Uterus (tissue), 4 donors: ENCODE results near the gene SMIM44. TPM values are rescaled to one million over a fixed set of nuclear protein-coding genes. Genes with fewer than 3 reads are reported as not detected.

Experiments
- DNase-seq, 2 donors: peaks; one replicate each; pipeline ENCODE4 v3.0.0-alpha.2; 2019 to 2020
- H3K27ac ChIP-seq, 2 donors: fragments of 200-600 bp; sonication (generic); 1 replicate in 1 of 2; 2 replicates in 1 of 2; pipeline ENCODE4 v1.5.1; 2016 to 2018
- H3K27me3 ChIP-seq, 2 donors: fragments of 200-600 bp; sonication (generic); one replicate each; pipeline ENCODE4 v1.5.1; 2018 to 2019; ENCODE audit warnings: control low read depth in 1 of 2
- H3K36me3 ChIP-seq, 2 donors: fragments of 200-600 bp; sonication (generic); one replicate each; pipeline ENCODE4 v1.5.1; 2019; ENCODE audit warnings: control low read depth in 1 of 2
- H3K4me1 ChIP-seq, 2 donors: fragments of 200-600 bp; sonication (generic); one replicate each; pipeline ENCODE4 v1.5.1; 2018 to 2019; ENCODE audit warnings: control low read depth in 1 of 2
- H3K4me3 ChIP-seq, 2 donors: fragments of 200-600 bp; sonication (generic); 1 replicate in 1 of 2; 2 replicates in 1 of 2; pipeline ENCODE4 v1.5.1; 2018 to 2019; ENCODE audit warnings: mild to moderate bottlenecking in 1 of 2
- H3K9me3 ChIP-seq, 2 donors: fragments of 200-600 bp; sonication (generic); one replicate each; pipeline ENCODE4 v1.5.1; 2019; ENCODE audit warnings: control low read depth in 1 of 2
- POLR2A ChIP-seq, 2 donors: fragments of 450-650 bp; IDR thresholded peaks; one replicate each; pipeline ENCODE4 v1.6.1; 2016; ENCODE audit warnings: antibody characterized with exemption in 2 of 2, mild to moderate bottlenecking in 1 of 2, moderate library complexity in 1 of 2
- intact Hi-C: fragments of 100-400 bp; cut with DNase I; formaldehyde crosslinking; loops from one replicate; pipeline ENCODE4 v1.15.1; 2023; ENCODE audit warnings: low total_unique reads
- total RNA-seq, 4 donors: library from RNA; depleted of rRNA in 3 of 4; stranded (reverse); fragments of >200 nt in 3 of 4; gene quantifications; one replicate each; pipeline versions ENCODE4 v1.1.0 to v1.2.4, GENCODE V29; 2014 to 2023
- TF ChIP-seq, protein P1 (sequence below), 4 experiments: fragments of 200-600 bp in 2 of 4; fragments of 450-650 bp in 2 of 4; sonication (generic) in 2 of 4; IDR thresholded peaks; one replicate each; pipeline ENCODE4 v1.5.1; 2016 to 2019; ENCODE audit warnings: antibody characterized with exemption in 4 of 4, mild to moderate bottlenecking in 2 of 4, moderate library complexity in 1 of 4
- donor health status: DM: yes; HTN: yes; CAD: no.

The SMIM44 gene
- total RNA-seq, 4 donors from 2014 or later = not detected

DNA sequence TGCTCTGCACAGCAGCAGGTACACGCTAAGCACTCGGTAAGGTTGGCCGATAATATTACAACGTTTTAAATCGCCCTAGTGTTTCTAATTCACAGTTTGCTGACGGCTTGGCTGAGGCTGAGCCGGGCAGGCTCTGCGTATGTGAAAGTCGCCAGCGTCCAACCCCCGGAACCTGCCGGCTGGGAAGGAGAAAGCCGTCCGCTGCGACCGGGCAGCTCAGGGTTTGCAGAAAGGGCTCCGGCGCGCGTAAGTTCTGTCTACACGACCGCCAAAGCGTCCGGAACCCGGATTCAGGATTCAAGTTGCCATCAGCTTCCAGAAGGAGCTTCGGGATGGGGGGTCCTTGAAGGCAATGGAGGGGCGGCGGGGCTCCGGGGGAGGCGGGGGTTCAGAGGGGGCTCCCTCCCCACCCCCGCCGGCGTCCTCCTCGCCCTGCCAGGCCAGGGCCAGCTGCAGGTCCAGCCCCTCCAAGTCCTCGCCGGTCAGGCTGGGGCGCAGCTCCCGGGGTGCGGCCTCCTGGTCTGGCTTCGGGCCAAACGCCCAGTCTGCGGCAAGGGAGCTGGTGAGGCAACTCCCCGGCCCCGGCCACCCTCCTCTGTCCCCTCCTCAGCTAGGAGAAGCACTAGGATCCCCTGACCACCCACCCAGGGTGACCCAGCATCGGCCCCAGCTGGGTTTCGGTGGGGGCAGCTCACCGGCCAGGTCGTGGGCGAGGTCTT, 575 bp downstream of the SMIM44 start:
- no peaks in the 10 kb centered on the region for H3K36me3 ChIP-seq
- DNase-seq = no peak
- no peak overlapping the region for H3K27ac ChIP-seq
- no peaks in the 10 kb centered on the region for H3K9me3 ChIP-seq
- H3K4me3 ChIP-seq = no peak overlapping the region
- H3K4me1 ChIP-seq = no peaks in the 10 kb centered on the region
- intact Hi-C loops = no loop called here
- TF ChIP-seq POLR2A (IDR thresholded peaks at IDR 0.05) = no peak
- TF ChIP-seq, protein P1, sequence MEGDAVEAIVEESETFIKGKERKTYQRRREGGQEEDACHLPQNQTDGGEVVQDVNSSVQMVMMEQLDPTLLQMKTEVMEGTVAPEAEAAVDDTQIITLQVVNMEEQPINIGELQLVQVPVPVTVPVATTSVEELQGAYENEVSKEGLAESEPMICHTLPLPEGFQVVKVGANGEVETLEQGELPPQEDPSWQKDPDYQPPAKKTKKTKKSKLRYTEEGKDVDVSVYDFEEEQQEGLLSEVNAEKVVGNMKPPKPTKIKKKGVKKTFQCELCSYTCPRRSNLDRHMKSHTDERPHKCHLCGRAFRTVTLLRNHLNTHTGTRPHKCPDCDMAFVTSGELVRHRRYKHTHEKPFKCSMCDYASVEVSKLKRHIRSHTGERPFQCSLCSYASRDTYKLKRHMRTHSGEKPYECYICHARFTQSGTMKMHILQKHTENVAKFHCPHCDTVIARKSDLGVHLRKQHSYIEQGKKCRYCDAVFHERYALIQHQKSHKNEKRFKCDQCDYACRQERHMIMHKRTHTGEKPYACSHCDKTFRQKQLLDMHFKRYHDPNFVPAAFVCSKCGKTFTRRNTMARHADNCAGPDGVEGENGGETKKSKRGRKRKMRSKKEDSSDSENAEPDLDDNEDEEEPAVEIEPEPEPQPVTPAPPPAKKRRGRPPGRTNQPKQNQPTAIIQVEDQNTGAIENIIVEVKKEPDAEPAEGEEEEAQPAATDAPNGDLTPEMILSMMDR (IDR thresholded peaks at IDR 0.05) = no peak
- H3K27me3 ChIP-seq = peaks cover 5 to 11% of the 10 kb centered on the region in 2 donors

DNA sequence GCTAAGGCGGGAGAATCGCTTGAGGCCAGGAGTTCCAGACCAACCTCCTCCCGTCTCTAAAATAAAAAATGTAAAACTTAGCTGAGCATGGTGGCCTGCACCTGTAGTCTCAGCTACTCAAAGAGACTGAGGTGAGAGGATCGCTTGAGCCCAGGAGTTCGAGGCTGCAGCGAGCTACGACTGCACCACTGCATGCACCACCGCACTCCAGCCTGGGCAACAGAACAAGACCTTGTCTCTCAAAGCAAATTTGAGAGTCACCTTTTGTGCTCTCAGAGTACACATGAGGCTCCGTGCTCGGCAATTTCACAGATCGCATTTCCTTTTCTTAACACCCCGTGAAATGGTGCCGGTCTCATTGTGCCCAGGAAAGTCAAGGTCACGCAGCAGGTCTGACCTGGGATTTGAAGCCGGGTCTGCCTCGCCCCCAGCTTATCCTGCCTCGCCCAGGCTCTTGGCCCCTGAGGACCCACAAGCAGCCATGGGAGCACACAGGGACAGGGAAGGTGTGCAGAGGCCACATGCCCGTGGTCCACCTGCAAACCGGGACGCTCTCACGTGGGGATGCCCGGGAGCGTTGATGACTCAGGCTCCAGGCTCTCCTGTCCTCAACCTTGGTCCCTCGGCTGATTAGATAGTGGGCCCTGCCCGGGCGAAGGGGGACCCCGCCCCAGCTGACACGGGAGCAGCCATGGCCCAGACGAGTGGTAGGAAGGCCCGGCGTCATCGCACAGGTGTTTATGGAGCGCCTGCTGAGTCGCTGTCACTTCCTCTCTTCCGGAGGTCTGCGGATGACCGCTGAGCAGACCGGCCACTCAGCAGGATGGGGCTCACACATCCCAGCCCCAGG, 1.8 kb downstream of the SMIM44 start:
- intact Hi-C loops = no loop called here
- Histone ChIP-seq H3K27me3 (peaks cover 5 to 11% of the 10 kb centered on the region in 2 donors), H3K9me3 (no peaks in the 10 kb centered on the region), H3K27ac (no peak overlapping the region), H3K4me1 (no peaks in the 10 kb centered on the region), H3K4me3 (no peak overlapping the region), H3K36me3 (no peaks in the 10 kb centered on the region)
- TF ChIP-seq, protein P1 (IDR thresholded peaks at IDR 0.05) = no peak
- no peak for TF ChIP-seq POLR2A (IDR thresholded peaks at IDR 0.05)
- no peak for DNase-seq

DNA sequence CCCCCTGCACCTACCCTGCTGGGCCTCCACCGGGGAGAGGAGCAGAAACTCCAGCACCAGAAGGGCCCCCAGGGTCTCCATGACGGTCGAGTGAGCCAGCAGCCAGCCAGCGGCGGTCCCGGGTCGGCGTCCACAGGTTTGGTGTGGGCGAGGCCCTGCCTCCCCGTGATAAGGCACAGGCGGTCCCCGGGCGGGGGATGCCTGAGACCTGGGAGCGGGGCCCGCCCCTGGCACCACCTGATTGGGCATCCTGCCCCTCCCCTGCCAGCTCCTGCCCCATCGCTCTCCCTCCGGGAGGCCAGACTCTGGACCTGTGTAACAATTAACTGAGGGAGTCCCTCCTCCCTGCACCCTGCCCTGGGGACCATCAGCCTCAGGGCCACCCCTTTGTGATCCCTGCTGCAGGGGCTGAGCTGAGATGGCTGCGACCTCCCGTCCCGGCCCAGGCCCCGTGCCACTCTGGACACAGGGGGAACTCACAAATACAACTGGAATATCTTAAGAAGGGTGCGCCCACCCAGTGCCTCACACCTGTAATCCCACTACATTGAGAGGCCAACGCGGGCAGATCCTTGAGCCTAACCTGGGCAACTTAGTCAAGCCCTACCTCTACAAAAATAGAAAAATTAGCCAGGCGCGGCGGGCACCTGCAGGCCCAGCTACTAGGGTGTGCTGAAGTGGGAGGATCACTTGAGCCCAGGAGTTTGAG, 2.7 kb downstream of the SMIM44 start, which contains the start of gene SMIM24:
TSS of gene SMIM24 (minus strand) at position 143 of the 709 bp plus-strand sequence. CDS start at position 81, 62 bp downstream.
- no peak for DNase-seq
- intact Hi-C loops = no loop called here
- no peaks in the 10 kb centered on the region for H3K9me3 ChIP-seq
- H3K27me3 ChIP-seq = peaks cover 5 to 11% of the 10 kb centered on the region in 2 donors
- no peak within 1 kb of the TSS for H3K4me3 ChIP-seq
- no peaks in the 10 kb centered on the region for H3K4me1 ChIP-seq
- no peak within 1 kb of the TSS for H3K27ac ChIP-seq
- no peak for TF ChIP-seq POLR2A (IDR thresholded peaks at IDR 0.05)
- TF ChIP-seq, protein P1 (IDR thresholded peaks at IDR 0.05) = no peak
- no peaks in the 10 kb centered on the region for H3K36me3 ChIP-seq

DNA sequence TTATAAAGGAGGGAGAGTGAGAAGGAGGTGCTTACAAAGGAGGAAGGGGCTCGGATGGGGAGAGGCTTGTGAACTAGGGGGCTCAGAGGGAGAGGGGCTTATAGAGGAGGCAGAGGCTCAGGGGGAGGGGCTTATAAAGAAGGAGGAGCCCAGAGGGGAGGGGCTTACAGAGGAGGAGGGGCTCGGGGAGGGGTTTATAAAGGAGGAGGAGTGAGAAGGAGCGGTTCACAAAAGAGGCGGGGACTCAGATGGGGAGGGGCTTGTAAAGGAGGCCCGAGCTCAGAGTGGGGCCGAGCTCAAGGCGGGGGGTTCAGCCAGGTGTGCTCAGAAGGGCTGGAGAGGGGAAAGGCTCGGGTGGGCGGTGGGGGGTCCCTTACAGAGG, 3.4 kb downstream of the SMIM44 start:
- no peaks in the 10 kb centered on the region for H3K9me3 ChIP-seq
- H3K27ac ChIP-seq = no peak overlapping the region
- H3K36me3 ChIP-seq = no peaks in the 10 kb centered on the region
- H3K4me1 ChIP-seq = no peaks in the 10 kb centered on the region
- no peak for TF ChIP-seq POLR2A (IDR thresholded peaks at IDR 0.05)
- TF ChIP-seq, protein P1 (IDR thresholded peaks at IDR 0.05) = no peak
- H3K27me3 ChIP-seq = peaks cover 5 to 11% of the 10 kb centered on the region in 2 donors
- intact Hi-C loops = no loop called here
- no peak for DNase-seq
- H3K4me3 ChIP-seq = no peak overlapping the region
